HepG2 (cell line): Measurements from ENCODE around the gene CHEK1. TPM values are rescaled to one million over a fixed set of nuclear protein-coding genes. Genes with fewer than 3 reads are reported as not detected.

Experiments
- ATAC-seq: fragments of 200-7000 bp; cut with Tn5 transposase; 3 replicates; pipeline ENCODE4 v1.9.1; 2020; ENCODE audit warnings: mild to moderate bottlenecking, moderate library complexity
- BruUV-seq: library from RNA; stranded (reverse); fragments of 400-500 nt; replicated peaks from 2 replicates; lab custom pipeline; 2021; lab: Mats Ljungman, UMichigan
- CTCF ChIA-PET: fragments of 300-600 bp; formaldehyde crosslinking; extraction: SDS; loops from one replicate; lab custom pipeline; 2021; ENCODE audit warnings: low total read pairs, inconsistent platforms, low intra/inter-chr PET ratio; lab: Yijun Ruan, JAX
- POLR2A ChIA-PET: fragments of 350-600 bp; sonication (Branson Sonifier 250); formaldehyde crosslinking; loops from one replicate; lab custom pipeline; 2020; ENCODE audit warnings: antibody characterized with exemption, inconsistent platforms; lab: Yijun Ruan, JAX
- DNase-seq: peaks from one replicate; pipeline ENCODE4 v3.0.0-alpha.2; 2015; ENCODE audit warnings: low spot score
- FAIRE-seq: peaks from 3 replicates; lab custom pipeline; 2011; peaks lifted over from hg19 to GRCh38; lab: Jason Lieb, UNC
- H2AFZ ChIP-seq: one replicate; pipeline ENCODE4 v1.6.1; 2011; ENCODE audit warnings: low read length, inconsistent platforms
- H3K27ac ChIP-seq: fragments of 300-600 bp; 3 replicates; pipeline ENCODE4 v1.8.0; 2011; ENCODE audit warnings: mixed run types, mild to moderate bottlenecking, mixed read lengths, low read length, inconsistent platforms; ENCODE audit not compliant: insufficient read depth; ENCODE audit errors: extremely low read length
- H3K27me3 ChIP-seq, 2 experiments: fragments of 200-600 bp in 1 of 2; 2 replicates in 1 of 2; 3 replicates in 1 of 2; pipeline versions ENCODE4 v1.6.0 to v1.8.0; 2011; ENCODE audit warnings: low read length in 2 of 2, mild to moderate bottlenecking in 2 of 2, moderate library complexity in 2 of 2, inconsistent platforms in 1 of 2; ENCODE audit not compliant: insufficient read depth in 2 of 2, control insufficient read depth in 1 of 2
- H3K36me3 ChIP-seq, 2 experiments: fragments of 200-600 bp in 1 of 2; replicated peaks in 1 of 2; 2 replicates in 1 of 2; 3 replicates in 1 of 2; pipeline versions ENCODE4 v1.5.1 to v1.8.0; 2011; ENCODE audit warnings: low read length in 2 of 2, inconsistent platforms in 1 of 2; ENCODE audit not compliant: insufficient read depth in 2 of 2, control insufficient read depth in 1 of 2
- H3K4me1 ChIP-seq: 2 replicates; pipeline ENCODE4 v1.5.1; 2012; ENCODE audit warnings: low read length, inconsistent platforms; ENCODE audit not compliant: insufficient read depth
- H3K4me2 ChIP-seq: 2 replicates; pipeline ENCODE4 v1.6.0; 2011; ENCODE audit warnings: low read depth, low read length, inconsistent platforms
- H3K4me3 ChIP-seq, 3 experiments: fragments of 200-600 bp in 1 of 3; sonication (generic), shearing (Covaris generic) in 1 of 3; replicated peaks in 1 of 3; 2 replicates each; pipeline ENCODE4 v1.5.1; 2011 to 2016; ENCODE audit warnings: low read length in 3 of 3, inconsistent platforms in 2 of 3, low read depth in 2 of 3, mild to moderate bottlenecking in 2 of 3, control low read depth in 1 of 3, mixed read lengths in 1 of 3; ENCODE audit not compliant: insufficient read depth in 1 of 3
- H3K79me2 ChIP-seq: one replicate; pipeline ENCODE4 v1.6.1; 2011; ENCODE audit warnings: low read length, inconsistent platforms; ENCODE audit not compliant: insufficient read depth
- H3K9ac ChIP-seq: 2 replicates; pipeline ENCODE4 v1.6.0; 2011; ENCODE audit warnings: mild to moderate bottlenecking, low read depth, low read length, inconsistent platforms; ENCODE audit not compliant: insufficient read depth
- H3K9me3 ChIP-seq: 2 replicates; pipeline ENCODE4 v1.5.1; 2012; ENCODE audit warnings: mild to moderate bottlenecking, low read length
- H4K20me1 ChIP-seq: 2 replicates; pipeline ENCODE4 v1.6.0; 2011; ENCODE audit warnings: inconsistent platforms, mild to moderate bottlenecking, low read length, moderate library complexity; ENCODE audit not compliant: insufficient read depth
- ARHGAP35 ChIP-seq: sonication (generic); formaldehyde crosslinking; IDR thresholded peaks from 2 replicates; pipeline ENCODE4 v1.9.0; 2022; ENCODE audit warnings: mild to moderate bottlenecking, inconsistent platforms, moderate library complexity, missing genetic modification reagents, borderline replicate concordance
- GATA4 ChIP-seq: sonication (generic); IDR thresholded peaks from 2 replicates; pipeline ENCODE4 v1.6.1; 2016; ENCODE audit warnings: antibody characterized with exemption, low read depth, borderline replicate concordance
- GZF1 ChIP-seq: sonication (generic); formaldehyde crosslinking; IDR thresholded peaks from 2 replicates; pipeline ENCODE4 v1.5.1; 2020; ENCODE audit warnings: mild to moderate bottlenecking, missing genetic modification reagents
- HNF4G ChIP-seq, 2 experiments: sonication (generic) in 1 of 2; formaldehyde crosslinking in 1 of 2; IDR thresholded peaks; 2 replicates each; pipeline versions ENCODE4 v1.4.0 to v1.6.1; 2011 to 2020; ENCODE audit warnings: borderline replicate concordance in 2 of 2, low read depth in 2 of 2, mild to moderate bottlenecking in 2 of 2, low read length in 1 of 2, missing genetic modification reagents in 1 of 2, moderate library complexity in 1 of 2
- KDM4B ChIP-seq: sonication (generic); formaldehyde crosslinking; IDR thresholded peaks from 2 replicates; pipeline ENCODE4 v1.4.0; 2020; ENCODE audit warnings: missing genetic modification reagents
- NFE2L2 ChIP-seq: fragments of 150-350 bp; IDR thresholded peaks from 2 replicates; pipeline ENCODE4 v1.6.1; 2014; ENCODE audit warnings: low read length
- NFIC ChIP-seq: IDR thresholded peaks from 2 replicates; pipeline ENCODE4 v1.6.1; 2012; ENCODE audit warnings: mild to moderate bottlenecking, low read length, inconsistent platforms
- RBM39 ChIP-seq: fragments of 200-400 bp; formaldehyde crosslinking; IDR thresholded peaks from one replicate; pipeline ENCODE4 v1.6.1; 2018; ENCODE audit warnings: antibody characterized with exemption, mild to moderate bottlenecking, low read depth, low read length; ENCODE audit not compliant: poor library complexity, severe bottlenecking
- RNF2 ChIP-seq: fragments of 450-650 bp; conservative IDR thresholded peaks from 2 replicates; pipeline ENCODE4 v1.6.1; 2016; ENCODE audit warnings: low read depth
- ZKSCAN8 ChIP-seq: IDR thresholded peaks from 2 replicates; pipeline ENCODE4 v1.6.1; 2016; ENCODE audit warnings: borderline replicate concordance, missing genetic modification reagents, missing compliant biosample characterization
- ZMYM3 ChIP-seq: sonication (generic); formaldehyde crosslinking; IDR thresholded peaks from 2 replicates; pipeline ENCODE4 v1.5.1; 2020; ENCODE audit warnings: mild to moderate bottlenecking, missing genetic modification reagents
- ZNF749 ChIP-seq: sonication (generic); formaldehyde crosslinking; IDR thresholded peaks from 2 replicates; pipeline ENCODE4 v1.8.0; 2022; ENCODE audit warnings: mild to moderate bottlenecking, missing genetic modification reagents, moderate library complexity, borderline replicate concordance
- ZSCAN22 ChIP-seq: sonication (generic); formaldehyde crosslinking; IDR thresholded peaks from 2 replicates; pipeline ENCODE4 v1.4.0; 2020; ENCODE audit warnings: mild to moderate bottlenecking, missing genetic modification reagents
- WGBS: methylation state at CpG from one replicate; pipeline ENCODE4 v1.1.6; 2017; ENCODE audit warnings: low lambda C conversion rate; 5-methylcytosine and 5-hydroxymethylcytosine counted together
- in situ Hi-C: cut with HindIII; loops from 2 replicates; pipeline ENCODE4 v1.10.0; 2017; ENCODE audit warnings: low pct_unique_long_range_greater_than_20kb; ENCODE audit not compliant: extremely low pct_ligation_motif_present
- intact Hi-C: fragments of 100-400 bp; cut with micrococcal nuclease; formaldehyde crosslinking; loops from one replicate; pipeline ENCODE4 v1.10.0; 2022; ENCODE audit not compliant: unreplicated experiment
- polyA plus RNA-seq, 8 experiments: library from polyadenylated mRNA; depleted of rRNA in 3 of 8; stranded (reverse) in 7 of 8; unstranded in 1 of 8; fragments of >200 nt; fragmentation: Illumina TruSeq in 4 of 8; extraction: Trizol in 4 of 8; gene quantifications; 2 replicates each; pipeline versions ENCODE4 v1.2.1 to v1.2.3, GENCODE V29; 2011 to 2016; ENCODE audit warnings: low read depth in 4 of 8, missing spikeins in 1 of 8, mixed read lengths in 1 of 8; ENCODE audit not compliant: insufficient read depth in 1 of 8
- total RNA-seq, 5 experiments: library from RNA; depleted of rRNA; stranded (reverse); fragments of >200 nt; fragmentation: Illumina TruSeq; extraction: Trizol; gene quantifications; 2 replicates each; pipeline ENCODE4 v1.2.3, GENCODE V29; 2016; ENCODE audit warnings: low read depth in 1 of 5
- TF ChIP-seq, protein P1 (sequence below): sonication (generic); formaldehyde crosslinking; IDR thresholded peaks from 2 replicates; pipeline ENCODE4 v1.4.0; 2020; ENCODE audit warnings: mild to moderate bottlenecking, missing genetic modification reagents, borderline replicate concordance
- TF ChIP-seq, protein P2 (sequence below): sonication (generic); formaldehyde crosslinking; IDR thresholded peaks from 2 replicates; pipeline ENCODE4 v1.8.0; 2022; ENCODE audit warnings: mild to moderate bottlenecking, missing genetic modification reagents, moderate library complexity
- TF ChIP-seq, protein P3 (sequence below): sonication (generic); formaldehyde crosslinking; IDR thresholded peaks from 2 replicates; pipeline ENCODE4 v1.8.0; 2022; ENCODE audit warnings: mild to moderate bottlenecking, missing genetic modification reagents

The CHEK1 gene
- total and polyA plus RNA-seq, 2 of the 13 experiments (the other 11 are each of a cell fraction or from before 2014, with no cell fraction given), result 17.8 to 83.2 TPM

DNA sequence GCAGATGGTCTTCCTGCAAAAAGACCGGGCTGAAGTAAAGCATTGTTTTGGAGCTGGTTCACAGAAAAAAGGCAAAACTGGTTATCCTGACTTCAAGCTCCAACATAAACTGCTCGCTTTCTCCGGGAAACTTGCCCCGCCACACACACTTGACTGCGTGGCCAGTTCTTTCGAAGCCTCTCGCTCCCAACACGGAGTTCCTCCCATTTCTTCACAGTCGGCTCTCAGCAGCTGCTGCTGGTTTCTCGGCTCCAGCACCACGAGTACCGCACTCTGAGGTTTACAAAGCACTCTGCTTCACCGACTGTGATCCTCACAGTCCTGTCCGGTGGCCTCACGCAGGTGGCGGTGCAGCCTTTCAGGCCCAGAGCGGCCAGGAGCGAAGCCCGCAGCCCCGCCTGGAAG, 264 bp downstream of the CHEK1 start:
- CTCF ChIA-PET, result no interaction called here
- H4K20me1 ChIP-seq, result no peaks in the 10 kb centered on the region
- H2AFZ ChIP-seq, result peak overlapping the region; percentile 49
- H3K9ac ChIP-seq, result peak overlapping the region; percentile 85
- no peaks in the 10 kb centered on the region for H3K9me3 ChIP-seq
- intact Hi-C loops (loop anchor here (1.0 to 2.0 kb wide), 3 partner anchors 32 to 246 kb away; partner anchors contain the start of genes EI24 and STT3A), in situ Hi-C loops (loop anchor here (5.0 to 25.0 kb wide), 2 partner anchors 247 to 587 kb away; partner anchors contain the start of genes FAM118B and RPUSD4)
- H3K79me2 ChIP-seq, result peaks cover 27% of the 10 kb centered on the region
- no peak for FAIRE-seq
- WGBS, result 3% methylated on average over 20 of the region's 20 CpGs
- H3K27ac ChIP-seq, result peak overlapping the region; percentile 87
- H3K4me3 ChIP-seq, result peak overlapping the region; percentile 79 to 90 (median 79)
- POLR2A ChIA-PET, result interaction anchor here (3.1 kb wide), 1 partner anchor 33 kb away, joined by 24 read pairs; the partner anchor contains the start of gene STT3A
- H3K4me1 ChIP-seq, result peaks cover 29% of the 10 kb centered on the region
- peaks cover 4 to 20% of the 10 kb centered on the region in 2 experiments for H3K36me3 ChIP-seq
- TSS peak; percentile 96 for BruUV-seq
- no peak for ATAC-seq
- DNase-seq, result no peak
- H3K4me2 ChIP-seq, result peak overlapping the region; percentile 93
- H3K27me3 ChIP-seq, result no peaks in the 10 kb centered on the region; a peak in 1 of 5 replicates
- TF ChIP-seq NFE2L2 (no peak), NFIC (no peak), ZNF749 (CRISPR knock-in tag) (no peak), ZKSCAN8 (CRISPR knock-in tag) (peak; percentile 54; the same call in 1 of the 2 replicates), ZSCAN22 (CRISPR knock-in tag) (no peak; the same call in 1 of the 2 replicates), KDM4B (0 out of 2 replicates have a peak, but pooled peaks have one; percentile 14), GZF1 (peak; percentile 88; the same call in 1 of the 2 replicates), RBM39 (no peak), RNF2 (peak; percentile 69; the same call in 1 of the 2 replicates), HNF4G (IDR thresholded peaks at IDR 0.05; ENCODE audit: borderline replicate concordance, low read depth, low read length) (no peak), HNF4G (CRISPR knock-in tag; IDR thresholded peaks at IDR 0.05; ENCODE audit: borderline replicate concordance, low read depth) (0 out of 2 replicates have a peak, but pooled peaks have one; percentile 20), ZMYM3 (CRISPR knock-in tag) (peak; percentile 52; the same call in 1 of the 2 replicates), ARHGAP35 (CRISPR knock-in tag) (no peak; the same call in 1 of the 2 replicates), GATA4 (0 out of 2 replicates have a peak, but pooled peaks have one; percentile 47)
- TF ChIP-seq, protein P1, sequence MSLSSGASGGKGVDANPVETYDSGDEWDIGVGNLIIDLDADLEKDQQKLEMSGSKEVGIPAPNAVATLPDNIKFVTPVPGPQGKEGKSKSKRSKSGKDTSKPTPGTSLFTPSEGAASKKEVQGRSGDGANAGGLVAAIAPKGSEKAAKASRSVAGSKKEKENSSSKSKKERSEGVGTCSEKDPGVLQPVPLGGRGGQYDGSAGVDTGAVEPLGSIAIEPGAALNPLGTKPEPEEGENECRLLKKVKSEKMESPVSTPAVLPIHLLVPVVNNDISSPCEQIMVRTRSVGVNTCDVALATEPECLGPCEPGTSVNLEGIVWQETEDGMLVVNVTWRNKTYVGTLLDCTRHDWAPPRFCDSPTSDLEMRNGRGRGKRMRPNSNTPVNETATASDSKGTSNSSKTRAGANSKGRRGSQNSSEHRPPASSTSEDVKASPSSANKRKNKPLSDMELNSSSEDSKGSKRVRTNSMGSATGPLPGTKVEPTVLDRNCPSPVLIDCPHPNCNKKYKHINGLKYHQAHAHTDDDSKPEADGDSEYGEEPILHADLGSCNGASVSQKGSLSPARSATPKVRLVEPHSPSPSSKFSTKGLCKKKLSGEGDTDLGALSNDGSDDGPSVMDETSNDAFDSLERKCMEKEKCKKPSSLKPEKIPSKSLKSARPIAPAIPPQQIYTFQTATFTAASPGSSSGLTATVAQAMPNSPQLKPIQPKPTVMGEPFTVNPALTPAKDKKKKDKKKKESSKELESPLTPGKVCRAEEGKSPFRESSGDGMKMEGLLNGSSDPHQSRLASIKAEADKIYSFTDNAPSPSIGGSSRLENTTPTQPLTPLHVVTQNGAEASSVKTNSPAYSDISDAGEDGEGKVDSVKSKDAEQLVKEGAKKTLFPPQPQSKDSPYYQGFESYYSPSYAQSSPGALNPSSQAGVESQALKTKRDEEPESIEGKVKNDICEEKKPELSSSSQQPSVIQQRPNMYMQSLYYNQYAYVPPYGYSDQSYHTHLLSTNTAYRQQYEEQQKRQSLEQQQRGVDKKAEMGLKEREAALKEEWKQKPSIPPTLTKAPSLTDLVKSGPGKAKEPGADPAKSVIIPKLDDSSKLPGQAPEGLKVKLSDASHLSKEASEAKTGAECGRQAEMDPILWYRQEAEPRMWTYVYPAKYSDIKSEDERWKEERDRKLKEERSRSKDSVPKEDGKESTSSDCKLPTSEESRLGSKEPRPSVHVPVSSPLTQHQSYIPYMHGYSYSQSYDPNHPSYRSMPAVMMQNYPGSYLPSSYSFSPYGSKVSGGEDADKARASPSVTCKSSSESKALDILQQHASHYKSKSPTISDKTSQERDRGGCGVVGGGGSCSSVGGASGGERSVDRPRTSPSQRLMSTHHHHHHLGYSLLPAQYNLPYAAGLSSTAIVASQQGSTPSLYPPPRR, result peak; percentile 57; the same call in 1 of the 2 replicates
- TF ChIP-seq, protein P2, sequence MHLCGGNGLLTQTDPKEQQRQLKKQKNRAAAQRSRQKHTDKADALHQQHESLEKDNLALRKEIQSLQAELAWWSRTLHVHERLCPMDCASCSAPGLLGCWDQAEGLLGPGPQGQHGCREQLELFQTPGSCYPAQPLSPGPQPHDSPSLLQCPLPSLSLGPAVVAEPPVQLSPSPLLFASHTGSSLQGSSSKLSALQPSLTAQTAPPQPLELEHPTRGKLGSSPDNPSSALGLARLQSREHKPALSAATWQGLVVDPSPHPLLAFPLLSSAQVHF (CRISPR knock-in tag), result no peak
- TF ChIP-seq, protein P3, sequence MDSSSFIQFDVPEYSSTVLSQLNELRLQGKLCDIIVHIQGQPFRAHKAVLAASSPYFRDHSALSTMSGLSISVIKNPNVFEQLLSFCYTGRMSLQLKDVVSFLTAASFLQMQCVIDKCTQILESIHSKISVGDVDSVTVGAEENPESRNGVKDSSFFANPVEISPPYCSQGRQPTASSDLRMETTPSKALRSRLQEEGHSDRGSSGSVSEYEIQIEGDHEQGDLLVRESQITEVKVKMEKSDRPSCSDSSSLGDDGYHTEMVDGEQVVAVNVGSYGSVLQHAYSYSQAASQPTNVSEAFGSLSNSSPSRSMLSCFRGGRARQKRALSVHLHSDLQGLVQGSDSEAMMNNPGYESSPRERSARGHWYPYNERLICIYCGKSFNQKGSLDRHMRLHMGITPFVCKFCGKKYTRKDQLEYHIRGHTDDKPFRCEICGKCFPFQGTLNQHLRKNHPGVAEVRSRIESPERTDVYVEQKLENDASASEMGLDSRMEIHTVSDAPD (CRISPR knock-in tag), result peak; percentile 23; the same call in 1 of the 2 replicates
